Measurements from ENCODE around the gene ATP5MC3.

The ATP5MC3 gene

DNA sequence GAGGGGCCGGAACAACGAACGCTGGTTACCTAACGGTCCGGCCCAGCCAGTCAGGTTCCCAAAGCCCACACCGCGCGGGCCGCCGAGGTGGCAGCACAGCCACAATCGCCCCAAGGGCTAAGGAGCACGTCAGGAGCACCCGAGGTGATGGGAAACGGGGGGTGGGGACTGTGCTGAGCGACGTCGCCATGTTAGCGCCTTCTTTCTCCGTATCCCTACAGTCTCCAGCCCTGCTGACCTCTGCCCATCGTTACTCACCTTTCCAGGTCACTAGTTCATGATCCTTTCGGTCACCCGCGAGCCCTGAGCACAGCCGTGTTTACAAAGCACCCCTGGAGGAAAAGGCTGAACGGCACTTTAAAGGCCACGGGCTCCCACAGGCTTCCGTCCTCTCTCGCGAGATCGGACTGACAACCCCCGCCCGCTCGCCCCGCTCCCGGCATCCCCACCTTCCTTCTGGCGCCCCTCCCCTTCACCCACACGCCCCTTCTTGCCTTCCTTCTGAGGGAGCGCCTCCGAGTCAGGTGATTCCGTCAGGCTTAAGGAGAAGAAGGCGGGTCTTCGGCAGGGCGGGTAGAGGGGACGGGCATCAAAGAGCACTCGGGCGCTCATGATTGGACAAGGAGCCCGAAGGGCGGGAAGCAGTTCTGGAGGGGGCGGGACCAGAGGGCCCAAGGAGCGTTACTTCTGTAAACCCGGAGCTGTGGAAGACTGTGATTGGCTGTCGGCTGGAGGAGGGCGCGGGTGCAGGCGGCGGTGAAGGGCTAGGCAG is 13.5 kb downstream of the ATP5MC3 start, which contains the start of gene ATF2:
ATF2 (minus strand) TSS at position 412 of the 772 bp plus-strand sequence. CDS start 31,760 bp downstream, outside the sequence.
- peak; percentile 100 for DNase-seq

DNA sequence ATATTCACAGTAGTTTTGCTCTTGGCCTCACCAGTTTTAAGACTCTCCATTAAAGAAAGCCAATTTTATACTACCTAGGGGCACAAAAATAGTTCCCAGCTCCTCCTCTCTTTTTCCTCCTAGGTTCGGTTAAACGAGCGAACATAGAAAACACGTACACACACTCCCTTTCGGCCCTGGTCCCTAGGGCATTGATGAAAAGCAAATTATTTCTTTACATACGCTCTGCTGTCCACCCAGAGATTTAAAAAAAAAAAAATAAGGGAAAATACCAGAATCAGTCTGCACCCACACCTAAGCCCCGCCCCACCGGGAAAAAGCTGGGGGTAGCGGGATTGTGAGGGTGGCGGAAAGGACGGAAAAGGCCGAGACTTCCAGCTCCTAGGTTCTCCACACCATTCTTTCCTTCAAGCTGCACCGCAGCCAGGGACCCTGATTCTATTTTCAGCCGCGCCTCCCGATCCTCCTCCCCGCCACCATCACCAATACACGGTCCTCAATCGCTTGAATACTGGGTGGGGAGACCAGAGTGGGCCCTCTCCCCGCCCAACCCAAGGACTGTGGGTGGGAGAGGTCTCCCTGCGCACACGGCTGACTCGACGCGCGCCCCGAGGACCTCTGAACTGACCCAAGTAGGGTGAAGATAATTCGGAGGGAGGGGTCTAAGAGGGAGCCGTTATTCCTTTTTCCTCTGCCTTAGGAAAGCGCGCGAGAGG is 14.3 kb downstream of the ATP5MC3 start:
- no peak for DNase-seq

DNA sequence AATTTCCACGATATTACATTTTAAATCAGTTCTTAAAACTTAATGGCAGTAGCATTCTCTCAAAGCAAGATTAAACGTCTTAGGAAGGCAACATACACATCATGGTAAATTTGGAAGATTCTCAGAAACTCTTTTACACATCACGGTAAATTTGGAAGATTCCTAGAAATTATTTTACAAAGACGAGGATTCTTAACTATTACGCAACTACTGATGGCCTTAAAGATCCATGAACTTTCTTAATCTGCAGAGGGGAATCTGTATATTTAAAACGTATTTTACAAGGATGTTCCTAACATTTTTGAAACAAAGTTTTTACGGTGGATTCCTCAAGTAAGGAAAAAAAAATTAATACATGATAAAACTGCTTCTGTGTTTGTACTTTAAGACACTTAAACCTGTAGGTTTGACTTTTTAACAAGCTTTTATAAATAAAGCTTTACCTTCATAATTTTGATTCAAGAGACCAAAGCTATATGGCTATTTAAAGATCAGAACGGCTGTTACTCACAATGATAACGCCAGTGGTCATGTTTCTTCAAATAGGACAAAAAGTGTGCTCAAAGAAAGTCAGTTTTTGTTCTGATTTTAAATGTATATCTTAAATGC is 15.2 kb downstream of the ATP5MC3 start:
- no peak for DNase-seq

DNA sequence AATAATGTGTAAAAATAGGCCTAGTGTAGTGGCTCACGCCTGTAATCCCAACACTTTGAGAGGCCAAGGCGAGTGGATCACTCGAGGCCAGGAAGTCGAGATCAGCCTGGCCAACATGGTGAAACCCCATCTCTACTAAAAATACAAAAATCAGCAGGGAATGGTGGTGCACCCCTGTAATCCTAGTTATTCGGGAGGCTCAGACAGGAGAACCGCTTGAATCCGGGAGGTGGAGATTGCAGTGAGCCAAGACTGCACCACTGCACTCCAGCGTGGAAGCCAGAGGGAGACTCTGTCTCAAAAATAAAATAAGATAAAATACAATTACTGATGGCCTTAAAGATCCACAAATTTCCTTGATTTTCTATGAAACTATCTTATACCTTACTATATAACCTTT is 17.3 kb downstream of the ATP5MC3 start:
- no peak for DNase-seq

- no peak for DNase-seq
These were observed 22.6 kb downstream of the ATP5MC3 start for GRCh38 chr2:175158894-175159293.

DNA sequence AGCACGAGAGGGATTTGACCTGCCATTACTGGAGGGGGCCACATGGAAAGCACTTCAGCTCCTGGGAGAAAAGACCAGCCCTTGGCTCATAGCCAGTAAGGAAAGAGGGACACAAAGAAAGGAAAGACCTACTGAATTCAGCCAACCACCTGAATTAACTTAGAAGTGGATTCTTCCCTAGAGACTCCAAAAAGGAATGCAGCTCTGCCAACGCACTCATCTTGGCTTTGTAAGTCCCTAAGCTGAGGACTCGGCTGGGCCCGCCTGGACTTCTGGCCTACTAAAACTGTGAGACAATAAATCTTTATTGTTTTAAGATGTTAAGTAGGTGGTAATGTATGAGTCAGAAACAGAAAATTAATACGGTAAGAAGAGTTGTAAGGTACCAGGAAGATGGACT is 25.0 kb downstream of the ATP5MC3 start:
- DNase-seq, result no peak

- DNase-seq, result no peak
These were observed 26.8 kb downstream of the ATP5MC3 start for GRCh38 chr2:175154661-175155082.

DNA sequence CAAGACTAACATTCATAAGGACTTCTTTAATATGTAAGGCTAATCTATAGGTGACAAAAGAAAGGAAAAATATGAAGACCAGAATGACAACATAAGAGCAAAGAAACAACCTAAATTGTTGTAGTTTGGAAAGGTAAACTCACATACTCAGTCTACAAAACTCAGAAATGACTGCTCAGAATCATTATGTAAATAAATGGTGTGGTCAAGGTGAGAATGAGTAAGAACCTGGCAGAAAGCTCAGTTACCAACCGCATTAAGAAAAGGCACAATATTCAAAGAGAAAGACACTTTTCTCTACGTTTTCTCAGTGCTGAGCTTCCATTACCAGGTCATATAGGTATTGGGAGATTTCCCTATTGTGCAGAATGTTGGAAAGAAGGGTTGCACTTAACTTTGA is 29.3 kb downstream of the ATP5MC3 start:
- no peak for DNase-seq

GRCh38 chr2:175151791-175152190 is 29.7 kb downstream of the ATP5MC3 start:
- DNase-seq, result no peak

DNA sequence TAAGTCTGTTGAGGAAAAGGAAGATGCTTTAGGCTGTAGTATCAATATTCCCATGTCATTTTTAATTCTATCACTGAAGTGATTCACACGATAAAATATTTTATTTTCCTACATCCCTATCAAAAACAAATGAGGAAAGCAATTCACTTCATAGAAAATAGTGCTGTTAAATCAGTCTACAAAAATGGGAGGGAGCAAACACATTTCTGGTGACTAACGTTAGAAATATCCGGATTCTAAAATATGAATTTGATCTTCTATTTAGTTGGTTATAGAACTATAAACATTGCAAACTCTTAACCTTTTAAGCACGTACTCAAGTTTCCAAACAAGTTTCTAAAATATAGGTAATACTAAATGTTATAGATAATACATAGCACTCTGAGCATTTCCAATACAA is 34.3 kb downstream of the ATP5MC3 start:
- no peak for DNase-seq

GRCh38 chr2:175143678-175144077 is 37.8 kb downstream of the ATP5MC3 start:
- no peak for DNase-seq

GRCh38 chr2:175143191-175143590 is 38.3 kb downstream of the ATP5MC3 start:
- no peak for DNase-seq

GRCh38 chr2:175140332-175140731 is 41.2 kb downstream of the ATP5MC3 start:
- DNase-seq, result no peak

- DNase-seq, result no peak
These were observed 43.7 kb downstream of the ATP5MC3 start for GRCh38 chr2:175137793-175138192.

- DNase-seq, result no peak
These were observed 44.9 kb downstream of the ATP5MC3 start for GRCh38 chr2:175136334-175137215.

DNA sequence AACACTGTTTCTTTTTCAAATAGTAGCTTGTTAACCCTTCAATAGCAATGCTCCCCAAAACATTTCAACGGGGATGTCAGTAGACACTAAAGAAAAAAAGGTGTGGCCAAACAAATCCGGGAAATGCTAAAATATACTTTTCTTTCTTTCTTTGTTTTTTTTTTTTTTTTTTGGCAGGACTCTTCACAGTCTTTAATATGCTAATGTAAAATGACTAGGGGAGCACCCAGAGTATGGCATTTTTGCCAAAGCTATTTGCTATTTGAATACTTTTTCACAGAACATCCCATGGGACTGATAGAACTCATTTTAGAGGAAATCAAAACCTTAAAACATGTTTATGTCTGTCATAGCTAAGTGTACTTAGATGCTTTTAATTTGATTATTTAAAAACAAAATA is 45.6 kb downstream of the ATP5MC3 start:
- DNase-seq, result no peak

GRCh38 chr2:175135177-175135576 is 46.3 kb downstream of the ATP5MC3 start:
- DNase-seq, result no peak

DNA sequence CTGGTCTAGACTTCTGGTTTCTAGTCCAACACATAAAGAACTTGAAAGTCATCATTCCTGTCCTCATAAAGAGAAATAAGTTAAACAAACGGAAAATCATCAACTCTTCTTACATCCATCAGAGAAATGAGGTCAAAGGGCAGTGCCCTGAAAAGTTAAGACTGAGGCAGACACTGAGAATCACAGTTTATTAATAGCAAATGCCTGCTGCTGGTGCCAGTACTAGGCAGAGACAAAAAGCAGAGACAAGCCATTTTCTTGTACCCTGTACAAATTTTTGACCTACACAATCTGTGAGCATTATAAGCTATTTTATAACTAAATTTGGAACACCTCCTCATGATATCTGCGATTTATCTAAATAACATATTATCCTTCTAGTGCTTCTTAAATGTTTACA is 50.3 kb downstream of the ATP5MC3 start:
- DNase-seq, result no peak

- DNase-seq, result no peak
These were observed 54.8 kb downstream of the ATP5MC3 start for GRCh38 chr2:175126661-175127060.

Data from islet precursor cell (in vitro differentiated cells).